ENCODE data around the gene NEBL.

GRCh38 chr10:20769481-20769880 is 127.6 kb downstream of the NEBL start:
- no peak for TF ChIP-seq POLR2A (IDR thresholded peaks at IDR 0.05; ENCODE audit: low read depth, low read length)
- no peak for TF ChIP-seq POLR2AphosphoS5 (IDR thresholded peaks at IDR 0.05; ENCODE audit: low read depth, low read length)
- no peak for TF ChIP-seq PAX5 (IDR thresholded peaks at IDR 0.05; ENCODE audit: insufficient read depth, low read length, severe bottlenecking)
